GM18873 (cell line): Measurements from ENCODE around the gene NQO2.
"Not testable (repeated sequence)": the region's sequence is repeated elsewhere in the genome, so short reads cannot be mapped to it uniquely, and the experiment has no call there.

ENCODE experiments used
- ATAC-seq: cut with Tn5 transposase; IDR thresholded peaks from one replicate; pipeline ENCODE4 v1.9.1; 2021; ENCODE audit warnings: mild to moderate bottlenecking, moderate library complexity, moderate number of reproducible peaks; ENCODE audit not compliant: unreplicated experiment, low FRiP score

NQO2 gene

DNA sequence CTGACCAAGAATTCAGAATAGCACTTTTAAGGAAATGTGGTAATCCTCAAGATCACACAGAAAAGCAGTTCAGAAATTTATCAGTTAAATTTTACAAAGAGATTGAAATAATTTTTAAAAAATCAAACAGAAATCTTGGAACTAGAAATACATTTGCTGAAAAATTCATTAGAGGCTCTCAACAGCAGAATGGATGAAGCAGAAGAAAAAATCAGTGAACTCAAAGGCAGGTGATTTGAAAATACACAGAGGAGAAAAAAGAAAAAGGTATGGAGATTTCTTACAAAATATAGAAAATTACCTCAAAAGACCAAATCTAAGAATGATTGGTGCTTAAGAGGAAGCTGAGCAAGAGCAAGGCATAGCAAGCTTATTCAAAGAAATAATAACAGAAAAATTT, 11.5 kb downstream of the NQO2 start:
- no peak for ATAC-seq

DNA sequence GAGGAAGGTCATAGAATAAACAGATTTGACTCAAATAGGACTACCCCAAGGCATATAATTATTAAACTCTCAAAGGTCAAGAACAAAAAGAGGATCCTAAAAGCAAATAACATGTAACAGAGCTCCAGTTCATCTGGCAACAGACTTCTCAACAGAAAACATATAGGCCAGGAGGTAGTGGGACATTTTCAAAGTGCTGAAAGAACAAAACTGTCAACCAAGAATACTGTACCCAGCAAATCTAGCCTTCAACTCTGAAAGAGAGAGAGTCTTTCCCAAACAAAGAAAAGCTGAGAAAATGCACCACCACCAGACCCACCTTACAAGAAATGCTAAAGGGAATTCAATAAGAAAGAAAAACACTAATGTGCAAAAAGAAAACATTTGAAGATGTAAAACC, 11.9 kb downstream of the NQO2 start:
- ATAC-seq: no peak

DNA sequence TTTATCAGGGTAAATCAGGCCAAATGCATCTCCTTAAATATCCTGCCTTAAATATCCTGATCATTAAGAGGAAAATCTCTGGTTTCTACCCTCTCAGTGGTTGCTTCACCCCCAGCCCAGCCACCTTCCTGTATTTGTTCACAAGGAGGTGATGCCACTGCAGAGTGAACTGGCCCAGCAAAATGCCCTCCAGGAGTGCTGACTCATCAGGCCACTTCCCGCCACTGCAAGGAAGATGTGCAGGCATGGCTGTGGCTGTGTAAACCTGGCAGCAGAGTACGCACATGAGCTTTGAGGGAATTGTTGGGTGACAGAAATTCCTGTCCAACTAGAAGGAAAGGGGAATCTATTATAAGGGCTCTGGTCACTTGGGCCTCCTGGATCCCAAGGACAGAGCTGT, 13.8 kb downstream of the NQO2 start:
- ATAC-seq: no peak

DNA sequence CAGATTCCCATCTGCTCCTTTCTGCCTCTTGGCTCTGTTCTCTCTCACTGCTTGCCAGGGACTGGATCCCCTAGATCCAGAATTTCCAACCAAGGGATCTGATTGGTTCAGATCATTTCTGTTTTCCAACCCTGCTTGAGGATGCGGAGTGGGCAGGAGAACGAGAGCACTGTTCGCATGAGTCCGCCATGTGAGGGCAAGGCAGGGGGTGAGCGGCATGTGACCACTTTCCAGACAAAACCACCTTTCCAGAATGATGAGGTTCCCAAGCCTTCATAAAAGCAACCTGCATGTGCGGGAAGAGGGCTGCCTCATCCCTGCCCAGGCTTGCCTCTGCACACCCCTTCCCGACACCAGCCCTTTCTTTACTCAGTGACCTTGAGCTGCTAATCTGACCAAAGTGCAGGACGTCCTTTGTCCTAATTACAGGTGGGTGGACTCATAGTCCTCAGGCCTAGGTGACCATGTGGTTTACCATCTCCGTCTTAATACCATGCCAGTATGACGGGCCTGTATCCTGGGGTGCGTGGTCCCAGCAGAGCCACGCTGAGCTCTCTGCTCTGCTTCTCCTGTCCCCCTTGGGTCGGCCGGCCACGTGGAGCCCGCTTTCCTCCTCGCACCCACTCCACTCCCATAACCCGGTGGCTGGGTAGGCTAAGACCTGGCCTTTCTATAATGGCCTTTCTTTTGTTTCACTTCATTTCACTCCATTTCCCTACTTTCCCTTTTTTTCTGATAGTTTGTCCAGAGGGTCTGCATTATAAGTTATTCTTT, 14.4 kb downstream of the NQO2 start:
- ATAC-seq: no peak

DNA sequence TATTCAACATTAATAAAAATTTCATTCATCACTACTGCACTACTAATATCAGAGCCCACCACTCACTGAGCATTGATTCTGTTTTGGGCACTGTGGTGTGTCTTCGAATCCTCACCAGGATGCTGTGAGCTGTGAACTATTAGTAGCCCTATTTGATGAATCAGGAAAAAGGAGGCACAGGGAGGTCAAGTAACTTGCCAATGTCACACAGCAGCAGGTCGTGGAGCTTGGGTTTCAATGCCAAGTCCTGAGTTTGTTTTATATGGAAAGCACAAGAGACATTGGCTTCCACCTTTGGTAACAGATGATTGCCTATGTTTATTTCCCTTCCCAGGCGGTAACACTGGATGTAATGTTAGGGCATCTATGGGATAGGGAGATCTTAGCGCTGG, 15.0 kb downstream of the NQO2 start:
- ATAC-seq: no peak

DNA sequence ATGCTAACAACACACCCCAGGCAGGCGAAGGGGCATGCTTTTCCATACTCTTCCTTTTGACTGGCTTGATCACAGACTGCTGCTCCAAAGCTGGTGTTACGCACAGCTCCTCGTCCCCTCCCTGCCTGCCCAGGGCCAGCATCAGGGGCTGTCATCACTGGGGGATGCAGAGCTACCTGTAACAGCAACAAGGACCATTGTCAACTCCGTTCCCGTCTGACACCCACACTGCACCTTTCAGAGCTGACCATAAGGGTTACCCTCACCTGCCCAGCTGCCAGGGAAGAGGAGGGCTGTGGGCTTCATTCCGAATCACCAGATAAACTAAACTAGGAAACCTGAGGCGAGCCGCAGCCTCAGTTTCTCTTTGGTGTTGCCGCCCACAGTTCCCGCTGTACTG, 15.4 kb downstream of the NQO2 start:
- ATAC-seq: no peak

DNA sequence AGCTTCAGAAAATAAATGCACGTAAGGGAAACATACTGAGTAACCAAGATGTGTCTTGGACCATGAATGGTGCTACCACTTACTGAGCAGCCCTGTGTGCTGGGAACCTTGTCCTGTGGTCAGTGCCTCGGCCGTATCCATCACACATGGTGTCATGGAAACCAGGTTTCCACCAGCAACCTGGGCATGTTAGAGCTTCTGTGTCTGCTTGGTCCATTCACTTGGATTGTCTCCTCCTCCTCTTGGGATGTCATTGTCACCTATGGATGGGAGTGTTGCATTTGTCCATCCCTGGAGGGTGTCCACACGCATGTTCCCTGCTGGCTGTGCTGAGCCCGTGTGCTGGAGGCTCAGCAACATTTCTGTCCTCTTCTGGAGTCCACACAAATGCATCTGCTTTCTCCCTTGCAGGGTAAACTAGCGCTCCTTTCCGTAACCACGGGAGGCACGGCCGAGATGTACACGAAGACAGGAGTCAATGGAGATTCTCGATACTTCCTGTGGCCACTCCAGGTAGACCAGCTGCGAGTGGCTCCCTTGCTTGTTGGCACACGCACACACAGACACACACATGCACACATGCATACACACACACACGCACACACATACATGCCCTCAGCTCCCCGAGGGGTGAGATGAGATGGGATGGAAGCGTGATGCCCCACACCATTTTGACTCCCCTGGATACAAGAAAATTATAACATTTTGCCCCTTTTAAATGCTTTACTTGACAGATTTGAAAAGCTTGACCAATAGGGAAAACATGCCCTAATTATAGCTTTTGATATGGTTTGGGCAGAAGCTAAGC, 17.0 kb downstream of the NQO2 start:
- ATAC-seq: no peak

DNA sequence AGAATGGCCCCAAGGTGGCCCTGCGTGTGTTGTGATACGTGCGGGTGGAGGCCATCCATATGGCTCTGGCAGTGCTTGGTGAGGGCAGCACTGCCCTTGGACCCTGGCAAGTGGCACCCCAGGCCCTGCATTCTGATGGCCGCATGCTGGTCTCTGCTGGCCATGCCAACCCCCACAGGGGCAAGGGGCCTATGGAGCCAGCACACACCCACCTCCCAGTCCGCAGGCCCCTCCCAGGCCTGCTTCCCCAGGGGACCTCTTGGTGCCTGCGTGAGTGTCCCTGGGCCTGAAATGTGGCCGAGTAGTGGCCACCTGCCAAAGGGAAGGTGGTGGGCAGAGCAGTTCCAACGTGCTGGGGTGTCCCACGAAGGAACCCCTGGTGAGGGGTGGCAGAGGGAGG, 17.6 kb downstream of the NQO2 start:
- ATAC-seq: no peak

DNA sequence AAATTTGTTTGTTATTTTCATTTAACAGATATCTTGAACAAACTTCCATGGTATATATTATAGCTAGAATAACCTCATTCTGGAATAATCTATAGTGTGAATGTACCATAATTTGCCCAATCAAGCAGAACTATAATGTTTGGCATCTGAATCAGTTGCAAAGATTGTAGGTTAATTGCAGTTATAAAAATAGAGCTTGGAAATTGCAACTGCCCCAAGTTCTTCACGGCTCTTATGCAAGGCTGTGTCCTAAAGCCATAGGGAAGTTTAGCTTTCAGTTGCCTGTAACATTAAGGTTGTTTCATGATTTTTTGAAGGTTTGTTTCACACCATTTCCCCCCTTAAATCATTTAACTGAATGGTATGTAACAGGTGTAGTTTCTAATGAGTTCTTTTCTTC, 19.4 kb downstream of the NQO2 start:
- ATAC-seq: no peak

DNA sequence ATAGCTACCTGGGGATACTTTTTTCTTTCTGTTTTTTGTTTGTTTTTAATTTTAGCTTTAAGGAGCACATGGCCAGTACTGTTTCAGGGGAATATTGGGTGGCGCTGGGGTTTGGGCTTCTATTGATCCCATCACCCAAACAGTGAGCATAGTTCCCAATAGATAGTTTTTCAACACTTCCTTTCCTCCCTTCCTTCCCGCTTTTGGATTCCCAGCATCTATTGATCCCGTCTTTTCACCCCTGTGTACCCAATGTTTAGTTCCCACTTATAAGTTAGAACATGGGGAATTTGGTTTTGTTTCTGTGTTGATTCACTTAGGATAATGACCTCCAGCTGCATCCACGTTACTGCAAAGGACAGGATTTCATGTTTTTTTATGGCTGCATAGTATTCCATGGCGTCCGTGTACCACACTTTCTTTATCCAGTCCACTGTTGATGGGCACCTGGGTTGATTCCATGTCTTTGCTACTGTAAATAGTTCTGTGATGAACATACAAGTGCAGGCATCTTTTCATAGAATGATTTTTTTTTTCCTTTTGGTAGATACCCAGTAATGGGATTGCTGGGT, 20.1 kb downstream of the NQO2 start:
- no peak for ATAC-seq

DNA sequence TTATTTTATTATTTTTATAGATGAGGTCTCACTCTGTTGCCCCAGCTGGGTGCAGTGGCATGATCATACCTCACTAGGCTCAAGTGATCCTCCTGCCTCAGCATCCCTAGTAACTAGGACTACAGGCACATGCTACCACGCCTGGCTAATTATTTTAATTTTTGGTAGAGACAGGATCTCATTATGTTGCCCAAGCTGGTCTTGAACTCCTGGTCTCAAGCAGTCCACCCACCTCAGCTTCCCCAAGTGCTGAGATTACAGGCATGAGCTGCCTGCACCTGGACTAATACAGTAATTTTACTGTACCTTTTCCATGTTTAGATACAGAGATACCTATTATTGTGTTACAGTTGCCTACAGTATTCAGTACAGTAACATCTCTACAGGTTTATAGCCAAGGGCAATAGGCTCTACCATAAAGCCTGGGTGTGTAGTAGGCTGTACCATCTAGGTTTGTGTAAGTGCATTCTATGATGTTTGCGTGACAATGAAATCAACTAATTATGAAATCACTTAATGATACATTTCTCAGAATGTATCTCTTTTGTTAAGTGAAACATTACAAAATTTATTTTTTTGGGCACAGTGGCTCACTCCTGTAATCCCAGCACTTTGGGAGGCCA, 21.4 kb downstream of the NQO2 start:
- not testable (repeated sequence) for ATAC-seq

DNA sequence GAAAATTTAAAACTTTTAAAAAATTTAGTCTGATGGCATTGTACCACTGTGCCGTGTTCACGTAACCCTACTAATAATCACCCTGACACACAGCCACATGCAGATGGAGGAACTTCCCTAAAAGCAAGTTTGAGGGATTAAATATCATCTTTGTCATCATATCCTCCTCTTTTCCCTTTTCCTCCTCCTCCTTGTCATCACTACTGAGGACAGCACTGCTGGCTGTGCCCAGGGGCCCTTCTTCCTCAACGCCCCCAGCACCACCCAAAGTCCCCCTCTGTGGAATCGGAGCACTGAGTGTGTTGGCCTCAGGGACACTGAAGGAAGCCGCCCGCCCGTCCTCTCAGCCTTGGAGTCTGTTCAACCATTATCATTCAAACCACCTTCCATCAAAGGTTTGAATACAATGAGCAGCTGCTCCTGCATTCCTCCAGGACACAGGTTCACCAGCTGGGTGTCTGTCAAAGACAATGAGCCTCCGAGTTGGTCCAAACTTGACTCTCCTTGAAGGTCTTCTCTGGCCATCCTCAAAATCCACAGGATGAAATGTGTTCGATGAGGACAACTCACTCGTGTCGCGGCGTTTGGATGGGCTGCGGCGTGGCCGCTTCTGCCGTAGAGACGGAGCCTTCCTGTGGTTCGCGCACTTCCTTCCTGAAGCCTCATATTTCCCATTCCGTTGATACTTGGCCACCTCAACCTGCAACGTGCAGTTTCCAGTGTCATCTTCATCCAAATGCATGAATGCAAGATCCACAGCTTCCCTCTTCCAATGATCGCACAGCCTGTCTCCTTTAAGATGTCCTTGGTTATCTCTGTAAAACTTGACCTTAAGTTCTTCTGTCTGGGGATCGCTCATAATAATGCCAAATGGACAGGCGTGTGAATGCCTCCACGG, 23.3 kb downstream of the NQO2 start:
- no peak for ATAC-seq

DNA sequence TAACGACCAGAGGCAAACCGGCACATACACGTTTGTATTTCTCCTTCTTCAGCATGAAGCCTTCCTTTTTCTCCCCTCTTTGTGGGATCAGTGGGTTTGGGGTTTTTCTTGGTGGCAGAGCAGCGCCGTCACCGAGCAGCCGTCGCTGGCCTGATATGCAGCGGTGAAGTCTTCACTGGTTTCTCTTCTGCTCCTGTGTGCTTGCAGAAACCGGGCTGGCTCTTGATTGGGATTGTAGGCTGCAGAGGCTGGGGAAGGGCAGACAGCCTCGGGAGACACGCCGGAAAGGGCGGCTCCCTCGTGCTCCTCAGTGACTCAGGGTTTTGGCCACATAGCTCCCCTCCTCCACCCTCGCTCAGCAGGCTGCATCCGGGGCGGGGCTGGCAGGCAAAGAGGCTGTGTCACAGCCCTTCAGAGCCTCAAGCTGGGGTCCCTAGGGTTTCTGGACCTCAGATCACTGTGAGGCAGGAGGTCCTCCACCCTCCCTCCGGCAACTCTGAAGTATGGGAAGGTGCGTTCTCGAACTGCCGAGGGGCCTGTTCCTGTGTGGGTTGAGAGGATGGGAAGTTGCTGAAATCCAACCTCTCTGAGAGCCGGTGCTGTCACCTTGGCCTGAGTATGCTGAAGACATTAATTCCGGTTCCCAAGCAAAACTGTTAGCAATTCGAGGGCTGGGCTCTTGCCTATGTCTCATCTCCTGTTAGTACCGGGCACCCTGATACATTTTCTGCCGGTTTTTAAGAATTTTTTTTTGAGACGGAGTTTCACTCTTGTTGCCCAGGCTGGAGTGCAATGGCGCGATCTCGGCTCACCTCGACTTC, 24.2 kb downstream of the NQO2 start:
- peak; percentile 82 for ATAC-seq

DNA sequence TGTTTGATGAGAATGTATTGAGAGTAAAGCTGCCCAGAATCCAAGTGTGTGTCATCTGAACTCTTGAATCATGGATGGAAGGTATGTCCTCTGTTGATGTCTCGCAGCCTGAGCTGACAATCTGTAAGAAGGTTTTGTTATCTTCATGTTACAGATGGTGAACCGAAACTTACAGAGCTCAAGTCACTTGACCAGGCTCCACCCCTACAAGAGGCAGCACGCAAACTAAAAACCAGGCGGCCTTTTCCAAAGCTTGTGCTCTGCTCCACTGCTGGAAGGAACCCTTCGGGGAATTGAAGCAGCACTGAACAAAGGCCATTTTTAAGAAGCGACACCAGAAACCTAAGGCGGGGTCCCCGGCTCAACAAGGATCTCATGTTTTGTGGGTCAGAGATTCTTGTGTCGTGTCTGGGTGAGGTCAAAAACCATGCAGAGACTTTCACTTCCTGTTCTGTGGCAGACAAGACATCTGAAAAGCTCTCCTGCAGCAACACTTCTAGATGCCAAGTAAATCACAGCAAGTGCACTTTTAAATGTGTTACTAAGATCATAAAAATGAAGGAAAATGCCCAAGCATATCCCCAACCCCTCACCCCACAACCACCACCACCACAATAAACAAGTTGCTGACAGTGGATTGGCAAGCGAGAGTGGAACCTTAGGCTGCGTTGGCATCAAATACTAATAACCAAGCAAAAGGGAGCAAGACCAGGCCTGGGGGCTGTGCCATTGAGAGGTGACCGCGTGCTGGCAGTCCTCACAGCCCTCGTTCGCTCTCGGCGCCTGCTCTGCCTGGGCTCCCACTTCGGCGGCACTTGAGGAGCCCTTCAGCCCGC, 27.3 kb downstream of the NQO2 start:
- ATAC-seq: no peak

DNA sequence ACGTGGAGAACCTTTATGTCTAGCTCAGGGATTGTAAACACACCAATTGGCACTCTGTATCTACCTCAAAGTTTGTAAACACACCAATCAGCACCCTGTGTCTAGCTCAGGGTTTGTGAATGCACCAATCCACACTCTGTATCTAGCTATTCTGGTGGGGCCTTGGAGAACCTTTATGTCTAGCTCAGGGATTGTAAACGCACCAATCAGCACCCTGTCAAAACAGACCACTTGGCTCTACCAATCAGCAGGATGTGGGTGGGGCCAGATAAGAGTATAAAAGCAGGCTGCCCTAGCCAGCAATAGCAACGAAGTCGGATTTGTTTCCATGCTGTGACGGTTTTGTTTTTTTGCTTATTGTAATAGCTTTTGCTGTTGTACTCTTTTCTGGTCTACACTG, 28.5 kb downstream of the NQO2 start:
- not testable (repeated sequence) for ATAC-seq

DNA sequence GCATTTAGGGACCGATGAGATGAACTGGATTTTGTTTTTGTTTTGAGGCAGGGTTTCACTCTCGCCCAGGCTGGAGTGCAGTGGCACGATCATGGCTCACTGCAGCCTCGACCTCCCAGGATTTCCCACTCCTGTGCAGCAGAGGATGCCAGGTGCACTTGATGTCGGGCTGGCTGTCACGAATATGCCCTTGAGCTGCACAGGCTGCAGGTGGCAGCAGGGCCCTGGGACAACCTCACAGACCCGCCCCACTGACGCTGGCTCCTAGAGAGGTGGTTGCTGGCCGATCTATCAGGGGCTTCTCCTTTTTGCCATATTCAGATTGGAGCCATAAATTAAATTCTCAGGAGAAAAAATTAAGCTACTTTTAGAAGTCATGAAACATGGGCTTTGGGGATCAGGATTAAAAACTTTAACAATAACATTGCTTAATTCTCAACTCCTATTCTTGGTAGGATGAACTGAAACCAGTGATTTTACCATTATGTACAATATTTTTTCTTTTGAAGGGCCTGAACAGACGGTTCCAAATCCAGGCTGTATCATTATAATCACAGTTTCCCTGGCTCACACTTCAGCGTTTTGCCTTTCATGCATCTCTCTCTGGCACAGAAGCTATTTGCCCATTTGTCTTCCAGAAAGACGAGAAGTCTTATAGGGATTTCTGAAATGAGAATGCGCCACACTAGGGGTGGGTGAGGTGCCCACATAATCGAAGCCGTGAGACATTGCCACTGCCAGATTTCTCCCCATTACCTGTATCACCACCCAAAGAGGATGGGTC, 32.4 kb downstream of the NQO2 start:
- no peak for ATAC-seq

DNA sequence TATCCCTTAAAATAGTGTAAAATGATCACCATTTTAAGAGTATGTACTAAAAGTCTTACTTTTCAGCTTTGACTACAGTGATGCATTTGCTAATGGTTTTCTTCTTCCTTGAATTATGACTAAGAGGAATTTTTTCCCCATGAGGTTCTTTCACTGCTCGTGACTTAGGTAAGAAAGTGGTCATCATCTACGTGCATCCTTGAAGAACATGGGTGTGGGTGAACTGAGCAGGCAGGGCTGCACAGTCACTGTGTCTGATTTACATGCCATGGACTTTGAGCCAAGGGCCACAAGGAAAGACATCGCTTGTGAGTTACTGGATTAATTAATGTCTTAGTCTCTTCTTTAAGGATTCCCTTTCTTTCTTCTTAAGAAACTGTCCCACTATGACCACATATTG, 33.3 kb downstream of the NQO2 start:
- no peak for ATAC-seq

DNA sequence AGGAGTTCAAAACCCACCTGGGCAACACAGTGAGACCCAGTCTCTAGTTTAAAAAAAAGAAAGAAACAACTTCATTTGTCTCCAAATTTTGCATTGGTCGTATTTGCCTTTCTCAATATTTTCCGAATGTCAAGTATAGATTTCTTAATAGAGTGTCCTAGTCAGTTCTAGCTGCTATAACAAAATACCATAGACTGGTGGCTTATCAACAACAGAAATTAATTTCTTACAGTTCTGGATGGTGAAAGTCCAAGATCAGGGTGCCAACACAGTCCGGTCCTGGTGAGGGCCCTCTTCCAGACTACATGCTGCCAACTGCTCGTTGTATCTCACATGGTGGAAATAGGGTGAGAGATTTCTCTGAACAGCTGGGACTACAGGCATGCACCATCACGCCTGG, 34.0 kb downstream of the NQO2 start:
- no peak for ATAC-seq
